Measurements from ENCODE around the gene KCNAB3. TPM values are rescaled to one million over a fixed set of nuclear protein-coding genes. Genes with fewer than 3 reads are reported as not detected.
A peak's percentile ranks its signal among the peaks of the same experiment; 100 is the strongest.

Gene KCNAB3
- total RNA-seq, 4 donors from 2014 or later: 1.6 to 2.9 (median 2.6) TPM

DNA sequence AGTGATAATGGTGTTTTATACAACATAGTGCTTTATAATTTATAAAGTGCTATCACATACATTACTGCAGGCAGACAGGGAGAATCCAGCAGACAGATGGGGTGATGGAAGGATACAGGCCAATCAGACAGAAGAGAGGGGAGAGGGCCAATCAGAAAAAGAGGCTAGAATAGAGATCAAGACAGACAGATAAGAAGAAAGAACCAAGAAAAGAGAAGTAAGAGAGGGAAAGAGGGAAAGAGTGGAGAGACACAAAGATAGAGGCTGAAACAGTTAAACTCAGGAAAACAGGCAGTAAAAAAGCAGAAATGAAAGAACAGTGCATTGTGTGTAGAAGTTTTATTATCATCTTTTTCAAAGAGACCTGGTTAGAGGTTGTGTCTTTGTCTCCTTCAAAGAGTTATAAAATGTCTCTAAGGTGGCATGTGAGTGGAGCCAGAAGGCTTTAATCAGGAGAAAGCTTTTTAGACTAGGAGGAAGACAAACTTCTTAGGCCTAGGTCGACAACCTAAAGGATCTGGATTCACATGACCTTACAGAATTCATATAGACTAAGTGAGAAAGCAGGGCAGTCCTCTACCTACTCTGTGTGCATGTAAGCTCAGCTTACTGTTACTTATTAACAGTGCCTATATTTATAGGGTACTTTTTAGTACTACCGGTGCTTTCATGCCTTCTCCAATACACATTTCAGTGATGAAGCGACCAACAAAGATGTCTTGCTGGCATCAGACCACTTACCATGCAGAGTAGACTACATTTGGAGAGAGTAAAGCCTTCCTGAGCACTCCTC lies 49.4 kb downstream of the KCNAB3 start:
- ATAC-seq (ENCODE audit: low FRiP score) (no peak), DNase-seq (ENCODE audit: low spot score) (no peak)
- TF ChIP-seq, protein P1, sequence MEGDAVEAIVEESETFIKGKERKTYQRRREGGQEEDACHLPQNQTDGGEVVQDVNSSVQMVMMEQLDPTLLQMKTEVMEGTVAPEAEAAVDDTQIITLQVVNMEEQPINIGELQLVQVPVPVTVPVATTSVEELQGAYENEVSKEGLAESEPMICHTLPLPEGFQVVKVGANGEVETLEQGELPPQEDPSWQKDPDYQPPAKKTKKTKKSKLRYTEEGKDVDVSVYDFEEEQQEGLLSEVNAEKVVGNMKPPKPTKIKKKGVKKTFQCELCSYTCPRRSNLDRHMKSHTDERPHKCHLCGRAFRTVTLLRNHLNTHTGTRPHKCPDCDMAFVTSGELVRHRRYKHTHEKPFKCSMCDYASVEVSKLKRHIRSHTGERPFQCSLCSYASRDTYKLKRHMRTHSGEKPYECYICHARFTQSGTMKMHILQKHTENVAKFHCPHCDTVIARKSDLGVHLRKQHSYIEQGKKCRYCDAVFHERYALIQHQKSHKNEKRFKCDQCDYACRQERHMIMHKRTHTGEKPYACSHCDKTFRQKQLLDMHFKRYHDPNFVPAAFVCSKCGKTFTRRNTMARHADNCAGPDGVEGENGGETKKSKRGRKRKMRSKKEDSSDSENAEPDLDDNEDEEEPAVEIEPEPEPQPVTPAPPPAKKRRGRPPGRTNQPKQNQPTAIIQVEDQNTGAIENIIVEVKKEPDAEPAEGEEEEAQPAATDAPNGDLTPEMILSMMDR (IDR thresholded peaks at IDR 0.05): no peak

DNA sequence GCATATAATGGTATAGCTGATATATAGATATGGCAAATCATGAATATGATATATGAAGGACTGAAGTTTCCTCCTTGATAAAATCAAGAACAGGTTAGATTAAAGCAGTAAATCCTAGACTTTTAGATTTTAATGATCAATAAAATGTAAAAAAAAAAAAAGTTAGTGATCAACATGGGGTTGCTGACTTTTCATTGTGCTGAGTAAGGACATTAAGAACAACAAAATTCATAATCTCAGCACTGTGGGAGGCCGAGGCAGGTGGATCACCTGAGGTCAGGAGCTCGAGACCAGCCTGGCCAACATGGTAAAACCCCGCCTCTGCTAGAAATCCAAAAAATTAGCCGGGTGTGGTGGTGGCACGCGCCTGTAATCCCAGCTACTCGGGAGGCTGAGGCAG lies 51.4 kb downstream of the KCNAB3 start:
- ATAC-seq (ENCODE audit: low FRiP score) (no peak), DNase-seq (ENCODE audit: low spot score) (no peak)
- TF ChIP-seq, protein P1 (IDR thresholded peaks at IDR 0.05): no peak

DNA sequence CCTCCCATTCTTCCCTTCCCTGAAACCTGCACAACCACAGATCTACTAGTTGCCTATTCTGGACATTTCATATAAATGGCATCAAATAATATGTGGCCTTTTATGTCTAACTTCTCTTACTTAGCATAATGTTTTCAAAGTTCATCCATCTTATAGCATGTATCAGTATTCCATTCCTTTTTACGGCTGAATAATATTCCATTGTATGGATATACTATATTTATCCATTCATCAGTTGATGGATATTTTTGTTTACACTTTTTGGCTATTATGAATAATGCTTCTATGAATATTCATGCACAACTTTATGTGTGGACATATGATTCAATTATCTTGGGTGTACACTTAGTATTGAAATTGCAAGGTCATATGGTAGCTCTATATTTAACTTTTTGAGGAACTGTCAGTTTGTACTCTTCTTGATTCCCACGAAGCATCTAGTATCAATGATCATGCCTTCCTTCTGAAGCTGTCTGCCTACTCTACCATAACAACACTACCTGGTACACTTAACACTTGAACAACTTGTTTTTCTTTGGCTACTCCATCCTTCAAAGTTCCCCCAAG lies 53.8 kb downstream of the KCNAB3 start:
- TF ChIP-seq, protein P1 (IDR thresholded peaks at IDR 0.05): no peak
- DNase-seq (ENCODE audit: low spot score) (no peak), ATAC-seq (ENCODE audit: low FRiP score) (no peak)

DNA sequence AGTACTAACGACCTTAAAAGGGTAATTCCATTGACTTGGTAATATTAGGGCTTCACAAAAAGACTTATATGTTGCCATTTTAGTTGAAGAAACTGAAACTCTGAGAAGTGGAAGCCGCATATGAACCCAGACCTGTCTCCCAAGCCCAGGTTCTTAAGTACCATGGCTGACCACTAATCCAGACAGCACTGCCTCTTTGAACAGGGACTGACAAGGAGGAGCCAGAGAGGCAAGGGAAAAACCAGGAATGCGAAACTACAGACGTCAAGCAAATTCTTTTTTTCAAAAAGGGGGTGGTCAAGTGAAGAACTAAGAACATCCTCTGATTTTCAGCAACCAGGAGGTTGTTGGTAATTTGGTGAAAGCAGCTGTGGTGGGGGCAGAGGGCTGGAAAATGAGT lies 56.6 kb downstream of the KCNAB3 start:
- no peak for DNase-seq (ENCODE audit: low spot score)
- TF ChIP-seq, protein P1 (IDR thresholded peaks at IDR 0.05): no peak
- no peak for ATAC-seq (ENCODE audit: low FRiP score)

Small RNA genes within 50 kb of the gene (small RNA-seq; reads per million reads assigned to genes)
- 2.2 reads per million, percentile 45 among the genes with 10 or more reads in this experiment for gene SCARNA21

Other genes starting within 250 kb of the KCNAB3 start
- 10 to 100 TPM; 18.1 to 26.3 (median 19.3) TPM for gene TP53, start 242.4 kb downstream of the KCNAB3 start, total RNA-seq
- gene WRAP53, start 241.4 kb downstream of the KCNAB3 start, total RNA-seq: 1 to 10 TPM; 3.5 to 6.8 (median 4.3) TPM
- gene EFNB3, start 224.7 kb downstream of the KCNAB3 start, total RNA-seq: 1 to 10 TPM in 3 of 4 donors, under 1 TPM in 1; 0.47 to 4.3 (median 2.4) TPM
- under 1 TPM; 0.19 to 0.95 (median 0.65) TPM for gene DNAH2, start 212.1 kb downstream of the KCNAB3 start, total RNA-seq
- 10 to 100 TPM in 3 of 4 donors, 1 to 10 TPM in 1; 4.8 to 52.8 (median 34.6) TPM for gene KDM6B, start 95.6 kb downstream of the KCNAB3 start, total RNA-seq
- 10 to 100 TPM; 20.2 to 99.9 (median 24.6) TPM for gene TMEM88, start 74.8 kb downstream of the KCNAB3 start, total RNA-seq
- 100 to 1,000 TPM in 1 of 4 donors, 10 to 100 TPM in 3; 61.2 to 209 (median 68.2) TPM for gene NAA38, start 72.3 kb downstream of the KCNAB3 start, total RNA-seq
- 10 to 100 TPM in 1 of 4 donors, 1 to 10 TPM in 3; 9.0 to 33.5 (median 9.3) TPM for gene CYB5D1, start 71.9 kb downstream of the KCNAB3 start, total RNA-seq
- 10 to 100 TPM; 47.0 to 77.6 (median 57.3) TPM for gene CHD3, start 41.1 kb downstream of the KCNAB3 start, total RNA-seq
- gene RNF227, start 13.6 kb downstream of the KCNAB3 start, total RNA-seq: 10 to 100 TPM in 2 of 4 donors, 1 to 10 TPM in 2; 4.1 to 19.1 (median 9.7) TPM
- 10 to 100 TPM; 30.0 to 73.3 (median 48.3) TPM for gene TRAPPC1, start 2.1 kb upstream of the KCNAB3 start, total RNA-seq
- gene CNTROB, start 2.4 kb upstream of the KCNAB3 start, total RNA-seq: 10 to 100 TPM; 14.8 to 24.7 (median 19.8) TPM
- under 1 TPM in 2 of 4 donors, not detected in 2; 0.09 to 0.12 TPM for gene GUCY2D, start 72.8 kb upstream of the KCNAB3 start, total RNA-seq
- gene ALOX15B, start 109.2 kb upstream of the KCNAB3 start, total RNA-seq: 1 to 10 TPM; 3.8 to 9.8 (median 8.2) TPM
- not detected for gene ALOX12B, start 157.9 kb upstream of the KCNAB3 start, total RNA-seq
- gene ALOXE3, start 188.7 kb upstream of the KCNAB3 start, total RNA-seq: under 1 TPM in 2 of 4 donors, not detected in 2; 0.09 to 0.24 TPM
- under 1 TPM in 1 of 4 donors, not detected in 3; 0.46 TPM for gene HES7, start 194.2 kb upstream of the KCNAB3 start, total RNA-seq
- gene PER1, start 222.5 kb upstream of the KCNAB3 start, total RNA-seq: 100 to 1,000 TPM in 2 of 4 donors, 10 to 100 TPM in 2; 78.8 to 169 (median 122) TPM
- gene VAMP2, start 233.1 kb upstream of the KCNAB3 start, total RNA-seq: 10 to 100 TPM; 16.8 to 42.1 (median 21.2) TPM
- gene TMEM107, start 246.5 kb upstream of the KCNAB3 start, total RNA-seq: 10 to 100 TPM; 10.9 to 78.4 (median 34.1) TPM

All from omental fat pad (tissue), 4 donors.